ENCODE data around the gene IKZF3. TPM values are rescaled to one million over a fixed set of nuclear protein-coding genes. Genes with fewer than 3 reads are reported as not detected.

Gene IKZF3
- total and polyA plus RNA-seq, 4 donors, result 0.08 to 0.30 (median 0.18) TPM

- H3K4me1 ChIP-seq (ENCODE audit: control insufficient read depth, insufficient read depth, low read length), result no peaks in the 10 kb centered on the region
- H3K9me3 ChIP-seq (ENCODE audit: control insufficient read depth, insufficient read depth, low read length), result no peaks in the 10 kb centered on the region
- no peak for DNase-seq (ENCODE audit: low read depth in 4 of 6, low spot score in 6 of 6)
- no peak overlapping the region for H3K4me3 ChIP-seq (ENCODE audit: low read depth, low read length)
- no peaks in the 10 kb centered on the region for H3K36me3 ChIP-seq (ENCODE audit: control insufficient read depth, insufficient read depth, low read length)
- 100% methylated on average over 7 of the region's 10 CpGs for WGBS (ENCODE audit: insufficient coverage)
- H3K27ac ChIP-seq (ENCODE audit: low read depth, low read length), result no peak overlapping the region
- no peaks in the 10 kb centered on the region for H3K27me3 ChIP-seq (ENCODE audit: control insufficient read depth, insufficient read depth, low read length)
These were observed 102.1 kb downstream of the IKZF3 start for GRCh38 chr17:39761861-39762496.

- H3K4me3 ChIP-seq (ENCODE audit: low read depth, low read length), result no peak overlapping the region
- peaks cover 12% of the 10 kb centered on the region for H3K4me1 ChIP-seq (ENCODE audit: control insufficient read depth, insufficient read depth, low read length)
- no peak for DNase-seq (ENCODE audit: low read depth in 4 of 6, low spot score in 6 of 6)
- H3K27ac ChIP-seq (ENCODE audit: low read depth, low read length), result no peak overlapping the region
- H3K9me3 ChIP-seq (ENCODE audit: control insufficient read depth, insufficient read depth, low read length), result no peaks in the 10 kb centered on the region
- H3K36me3 ChIP-seq (ENCODE audit: control insufficient read depth, insufficient read depth, low read length), result no peaks in the 10 kb centered on the region
- no peaks in the 10 kb centered on the region for H3K27me3 ChIP-seq (ENCODE audit: control insufficient read depth, insufficient read depth, low read length)
- 91% methylated on average over 5 of the region's 5 CpGs for WGBS (ENCODE audit: insufficient coverage)
These were observed 104.9 kb downstream of the IKZF3 start for GRCh38 chr17:39759204-39759603.

- Histone ChIP-seq H3K4me3 (ENCODE audit: low read depth, low read length) (no peak overlapping the region), H3K9me3 (ENCODE audit: control insufficient read depth, insufficient read depth, low read length) (no peaks in the 10 kb centered on the region), H3K36me3 (ENCODE audit: control insufficient read depth, insufficient read depth, low read length) (no peaks in the 10 kb centered on the region), H3K4me1 (ENCODE audit: control insufficient read depth, insufficient read depth, low read length) (peaks cover 17% of the 10 kb centered on the region), H3K27ac (ENCODE audit: low read depth, low read length) (no peak overlapping the region), H3K27me3 (ENCODE audit: control insufficient read depth, insufficient read depth, low read length) (no peaks in the 10 kb centered on the region)
- no peak for DNase-seq (ENCODE audit: low read depth in 4 of 6, low spot score in 6 of 6)
- WGBS (ENCODE audit: insufficient coverage), result 70% methylated on average over 10 of the region's 12 CpGs
These were observed 105.9 kb downstream of the IKZF3 start for GRCh38 chr17:39757931-39758873.

- WGBS (ENCODE audit: insufficient coverage), result no CpG with 5 or more reads among the region's 4 CpGs
- H3K27ac ChIP-seq (ENCODE audit: low read depth, low read length), result no peak overlapping the region
- no peaks in the 10 kb centered on the region for H3K9me3 ChIP-seq (ENCODE audit: control insufficient read depth, insufficient read depth, low read length)
- peaks cover 22% of the 10 kb centered on the region for H3K4me1 ChIP-seq (ENCODE audit: control insufficient read depth, insufficient read depth, low read length)
- DNase-seq (ENCODE audit: low read depth in 4 of 6, low spot score in 6 of 6), result no peak
- no peaks in the 10 kb centered on the region for H3K27me3 ChIP-seq (ENCODE audit: control insufficient read depth, insufficient read depth, low read length)
- H3K4me3 ChIP-seq (ENCODE audit: low read depth, low read length), result no peak overlapping the region
- no peaks in the 10 kb centered on the region for H3K36me3 ChIP-seq (ENCODE audit: control insufficient read depth, insufficient read depth, low read length)
These were observed 106.9 kb downstream of the IKZF3 start for GRCh38 chr17:39757176-39757662.

- Histone ChIP-seq H3K9me3 (ENCODE audit: control insufficient read depth, insufficient read depth, low read length) (no peaks in the 10 kb centered on the region), H3K4me3 (ENCODE audit: low read depth, low read length) (no peak overlapping the region), H3K27me3 (ENCODE audit: control insufficient read depth, insufficient read depth, low read length) (no peaks in the 10 kb centered on the region), H3K36me3 (ENCODE audit: control insufficient read depth, insufficient read depth, low read length) (no peaks in the 10 kb centered on the region), H3K27ac (ENCODE audit: low read depth, low read length) (no peak overlapping the region), H3K4me1 (ENCODE audit: control insufficient read depth, insufficient read depth, low read length) (peaks cover 28% of the 10 kb centered on the region)
- 55% methylated on average over 3 of the region's 7 CpGs for WGBS (ENCODE audit: insufficient coverage)
- DNase-seq (ENCODE audit: low read depth in 4 of 6, low spot score in 6 of 6), result no peak
These were observed 107.6 kb downstream of the IKZF3 start for GRCh38 chr17:39756380-39757079.

GRCh38 chr17:39755554-39756379 lies 108.3 kb downstream of the IKZF3 start:
- no peak for DNase-seq (ENCODE audit: low read depth in 4 of 6, low spot score in 6 of 6)
- Histone ChIP-seq H3K27ac (ENCODE audit: low read depth, low read length) (no peak overlapping the region), H3K4me3 (ENCODE audit: low read depth, low read length) (no peak overlapping the region), H3K27me3 (ENCODE audit: control insufficient read depth, insufficient read depth, low read length) (no peaks in the 10 kb centered on the region), H3K4me1 (ENCODE audit: control insufficient read depth, insufficient read depth, low read length) (peaks cover 33% of the 10 kb centered on the region), H3K36me3 (ENCODE audit: control insufficient read depth, insufficient read depth, low read length) (no peaks in the 10 kb centered on the region), H3K9me3 (ENCODE audit: control insufficient read depth, insufficient read depth, low read length) (no peaks in the 10 kb centered on the region)
- WGBS (ENCODE audit: insufficient coverage), result 54% methylated on average over 6 of the region's 18 CpGs

GRCh38 chr17:39754958-39755553 lies 109.1 kb downstream of the IKZF3 start:
- Histone ChIP-seq H3K27ac (ENCODE audit: low read depth, low read length) (peak overlapping the region; percentile 83), H3K36me3 (ENCODE audit: control insufficient read depth, insufficient read depth, low read length) (no peaks in the 10 kb centered on the region), H3K4me1 (ENCODE audit: control insufficient read depth, insufficient read depth, low read length) (peaks cover 39% of the 10 kb centered on the region), H3K4me3 (ENCODE audit: low read depth, low read length) (peak overlapping the region; percentile 55), H3K27me3 (ENCODE audit: control insufficient read depth, insufficient read depth, low read length) (no peaks in the 10 kb centered on the region), H3K9me3 (ENCODE audit: control insufficient read depth, insufficient read depth, low read length) (no peaks in the 10 kb centered on the region)
- WGBS (ENCODE audit: insufficient coverage), result 30% methylated on average over 10 of the region's 21 CpGs
- peak in 1 of 6 donors; percentile 11 for DNase-seq (ENCODE audit: low read depth in 4 of 6, low spot score in 6 of 6)

- Histone ChIP-seq H3K4me1 (ENCODE audit: control insufficient read depth, insufficient read depth, low read length) (peaks cover 40% of the 10 kb centered on the region), H3K9me3 (ENCODE audit: control insufficient read depth, insufficient read depth, low read length) (no peaks in the 10 kb centered on the region), H3K4me3 (ENCODE audit: low read depth, low read length) (peak overlapping the region; percentile 55), H3K27me3 (ENCODE audit: control insufficient read depth, insufficient read depth, low read length) (no peaks in the 10 kb centered on the region), H3K27ac (ENCODE audit: low read depth, low read length) (peak overlapping the region; percentile 83), H3K36me3 (ENCODE audit: control insufficient read depth, insufficient read depth, low read length) (no peaks in the 10 kb centered on the region)
- DNase-seq (ENCODE audit: low read depth in 4 of 6, low spot score in 6 of 6), result peak; percentile 60 to 94 (median 68)
- WGBS (ENCODE audit: insufficient coverage), result under 1% methylated on average over 71 of the region's 91 CpGs
These were observed 109.8 kb downstream of the IKZF3 start for GRCh38 chr17:39754161-39754957.
